GM12865 (cell line): ENCODE results near the gene VPS25.

ENCODE experiments used
- DNase-seq: peaks from one replicate; pipeline ENCODE4 v3.0.0; 2010; ENCODE audit warnings: low read depth
- H3K4me3 ChIP-seq: 2 replicates; pipeline ENCODE4 v1.5.1; 2011; ENCODE audit warnings: mild to moderate bottlenecking, low read depth, low read length, control low read depth
- TF ChIP-seq, protein P1 (sequence below): IDR thresholded peaks from 2 replicates; pipeline ENCODE4 v1.5.1; 2011; ENCODE audit warnings: low read length, control low read depth, low read depth, inconsistent platforms; ENCODE audit not compliant: insufficient read depth; ENCODE audit errors: missing control alignments

Gene VPS25

GRCh38 chr17:42772945-42773289, 332 bp upstream of the VPS25 start:
- DNase-seq: no peak
- H3K4me3 ChIP-seq: peak overlapping the region; percentile 90

DNA sequence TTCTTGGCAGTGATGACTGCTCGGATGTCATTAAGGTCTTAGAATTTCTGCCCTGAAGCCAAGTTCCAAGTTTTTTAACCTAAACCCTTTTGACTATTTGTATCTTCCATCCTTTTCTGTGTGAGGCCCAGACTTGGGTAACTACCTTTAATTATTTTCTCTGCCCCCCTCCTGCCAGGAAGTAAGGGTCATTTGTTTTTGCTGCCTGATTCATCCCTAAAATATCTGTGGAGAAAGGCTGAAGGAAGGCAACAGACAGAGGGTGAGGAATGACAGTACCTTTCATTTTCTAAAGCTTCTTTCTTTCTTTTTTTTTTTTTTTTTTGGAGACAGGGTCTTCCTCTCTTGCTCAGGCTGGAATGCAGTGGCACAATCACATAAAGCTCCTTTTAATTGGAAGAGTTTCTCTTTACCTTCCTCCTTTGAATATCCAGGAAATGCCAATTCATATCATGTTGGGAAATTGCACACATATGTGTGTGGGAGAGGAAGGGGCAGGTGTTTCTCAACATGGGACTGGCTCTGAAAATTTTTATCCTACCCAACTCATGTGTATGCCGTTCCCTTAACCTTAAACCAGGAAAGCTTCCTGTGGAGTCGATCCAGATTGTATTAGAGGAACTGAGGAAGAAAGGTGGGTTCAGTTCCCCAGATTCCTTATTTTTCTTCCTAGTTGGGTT, 957 bp downstream of the VPS25 start:
- no peak for DNase-seq
- peak overlapping the region; percentile 90 for H3K4me3 ChIP-seq
- TF ChIP-seq, protein P1, sequence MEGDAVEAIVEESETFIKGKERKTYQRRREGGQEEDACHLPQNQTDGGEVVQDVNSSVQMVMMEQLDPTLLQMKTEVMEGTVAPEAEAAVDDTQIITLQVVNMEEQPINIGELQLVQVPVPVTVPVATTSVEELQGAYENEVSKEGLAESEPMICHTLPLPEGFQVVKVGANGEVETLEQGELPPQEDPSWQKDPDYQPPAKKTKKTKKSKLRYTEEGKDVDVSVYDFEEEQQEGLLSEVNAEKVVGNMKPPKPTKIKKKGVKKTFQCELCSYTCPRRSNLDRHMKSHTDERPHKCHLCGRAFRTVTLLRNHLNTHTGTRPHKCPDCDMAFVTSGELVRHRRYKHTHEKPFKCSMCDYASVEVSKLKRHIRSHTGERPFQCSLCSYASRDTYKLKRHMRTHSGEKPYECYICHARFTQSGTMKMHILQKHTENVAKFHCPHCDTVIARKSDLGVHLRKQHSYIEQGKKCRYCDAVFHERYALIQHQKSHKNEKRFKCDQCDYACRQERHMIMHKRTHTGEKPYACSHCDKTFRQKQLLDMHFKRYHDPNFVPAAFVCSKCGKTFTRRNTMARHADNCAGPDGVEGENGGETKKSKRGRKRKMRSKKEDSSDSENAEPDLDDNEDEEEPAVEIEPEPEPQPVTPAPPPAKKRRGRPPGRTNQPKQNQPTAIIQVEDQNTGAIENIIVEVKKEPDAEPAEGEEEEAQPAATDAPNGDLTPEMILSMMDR: no peak

More at GRCh38 chr17:42772945-42773289, 332 bp upstream of the VPS25 start:
- TF ChIP-seq, protein P1: no peak

DNA sequence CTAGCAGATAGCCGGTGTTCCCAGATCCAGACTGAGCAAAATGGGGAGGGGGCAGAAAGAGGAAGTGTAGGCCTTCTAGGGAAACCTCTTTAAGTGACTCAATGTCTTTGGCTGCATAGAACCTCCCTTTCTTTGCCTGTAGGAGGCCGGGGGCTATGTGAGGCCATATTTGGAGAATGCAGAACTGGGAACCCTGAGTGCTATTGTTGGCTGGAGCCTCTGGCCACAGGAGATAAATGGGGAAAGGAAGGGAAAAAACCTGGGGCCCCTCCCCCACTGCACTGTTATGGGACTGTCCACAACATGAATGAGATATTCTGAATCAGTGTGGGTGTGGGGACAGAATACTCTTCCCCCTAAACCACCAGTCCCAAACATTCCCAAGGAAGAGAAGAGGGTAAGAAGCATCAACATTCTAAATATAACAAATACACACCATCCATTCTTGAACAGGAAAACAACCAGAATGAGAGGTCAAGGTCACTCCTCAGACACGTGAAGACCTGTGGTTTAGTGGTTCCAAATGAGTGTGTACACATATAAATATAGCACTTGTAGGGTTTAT, 2.4 kb downstream of the VPS25 start:
- DNase-seq: peak; percentile 44
- TF ChIP-seq, protein P1: no peak
- no peak overlapping the region for H3K4me3 ChIP-seq

DNA sequence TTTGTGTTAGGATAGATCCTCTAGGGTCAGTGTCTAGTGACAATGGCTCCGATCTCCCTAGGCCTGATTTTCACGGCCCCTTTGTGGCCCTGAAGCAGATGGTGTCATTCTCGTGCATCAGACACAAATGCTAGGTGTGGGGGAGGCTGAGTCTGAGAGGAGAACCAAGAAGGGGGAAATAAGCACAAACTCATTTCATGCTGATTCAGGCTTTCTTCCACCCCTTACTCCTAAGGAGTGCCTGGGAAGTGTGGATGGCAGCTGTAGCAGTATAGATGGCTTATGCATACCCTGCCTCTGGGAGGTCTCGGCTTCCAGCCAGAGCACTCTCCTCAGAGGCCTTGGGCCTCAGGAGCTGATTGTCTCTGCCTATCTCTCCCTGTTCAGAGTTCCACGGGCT, 5.3 kb downstream of the VPS25 start:
- no peak for DNase-seq
- TF ChIP-seq, protein P1: no peak
- no peak overlapping the region for H3K4me3 ChIP-seq

DNA sequence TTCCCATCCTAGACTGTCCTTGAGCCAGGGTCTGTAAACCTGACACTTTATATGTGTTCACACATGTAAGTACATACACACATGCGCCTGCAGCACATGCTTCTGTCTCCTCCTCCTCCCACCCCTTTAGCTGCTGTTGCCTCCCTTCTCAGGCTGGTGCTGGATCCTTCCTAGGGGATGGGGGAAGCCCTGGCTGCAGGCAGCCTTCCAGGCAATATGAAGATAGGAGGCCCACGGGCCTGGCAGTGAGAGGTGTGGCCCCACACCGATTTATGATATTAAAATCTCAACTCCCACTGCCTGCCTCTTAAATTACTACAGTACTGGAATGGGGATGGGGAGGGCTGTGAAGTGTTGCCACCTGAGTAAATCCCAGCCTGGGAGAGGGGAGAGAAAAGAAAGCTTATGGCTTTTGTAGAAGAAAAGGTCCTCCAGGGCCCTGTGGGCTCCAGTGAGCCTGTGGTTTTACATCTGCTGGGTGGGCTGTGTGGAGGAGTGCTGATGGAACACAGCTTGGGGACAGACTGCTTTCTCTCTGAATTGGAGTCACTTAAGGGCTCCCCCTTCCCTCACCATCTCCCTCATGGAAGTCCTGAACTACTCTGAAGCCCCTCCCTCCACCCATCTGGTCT, 6.2 kb downstream of the VPS25 start:
- no peak overlapping the region for H3K4me3 ChIP-seq

DNA sequence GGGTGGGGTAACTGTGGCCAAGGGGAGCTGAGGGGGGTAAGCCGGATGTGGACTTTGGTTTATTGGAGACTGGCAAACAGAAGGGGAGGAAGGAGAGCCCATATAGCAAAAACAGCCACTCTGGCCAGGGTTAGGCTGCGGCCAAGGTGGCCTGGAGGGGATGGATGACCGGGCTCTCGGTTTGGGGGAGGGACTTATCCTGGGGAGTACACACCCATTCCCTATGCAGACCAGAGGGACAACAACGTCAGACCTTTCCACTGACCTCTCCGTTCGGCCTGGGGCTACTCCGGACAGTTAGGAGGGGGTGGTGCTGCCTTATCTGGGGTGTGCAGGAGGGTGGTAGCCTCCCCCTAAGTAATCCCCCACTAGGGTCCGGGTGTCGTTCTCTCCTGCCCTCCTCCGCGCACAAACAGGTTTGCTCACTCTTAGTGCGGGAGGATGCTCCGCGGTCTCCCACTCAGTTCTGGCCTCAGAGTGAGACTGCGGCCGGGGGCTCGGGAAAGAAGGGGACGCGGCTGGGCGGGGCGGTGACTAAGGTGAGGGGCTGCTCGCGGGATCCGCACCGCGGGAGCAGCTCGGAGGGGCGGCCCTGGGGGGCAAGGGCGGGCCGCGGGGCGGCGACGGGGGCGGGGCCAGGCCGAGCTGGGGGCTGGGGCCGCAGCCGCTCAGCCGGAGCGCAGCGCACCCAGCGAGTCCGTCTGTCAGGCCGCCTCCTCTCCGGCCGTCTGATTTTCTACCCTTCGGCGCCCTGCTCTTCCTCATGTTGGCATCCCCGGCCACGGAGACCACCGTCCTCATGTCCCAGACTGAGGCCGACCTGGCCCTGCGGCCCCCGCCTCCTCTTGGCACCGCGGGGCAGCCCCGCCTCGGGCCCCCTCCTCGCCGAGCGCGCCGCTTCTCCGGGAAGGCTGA, 6.9 kb downstream of the VPS25 start, which contains the start of gene WNK4:
Gene WNK4, plus strand, starts transcription at position 675 of the 915 bp plus-strand sequence. Its CDS starts 89 bp downstream, at position 764.
- no peak for DNase-seq
- no peak within 1 kb of the TSS for H3K4me3 ChIP-seq
- TF ChIP-seq, protein P1: no peak

More for the DNA sequence above, 6.2 kb downstream of the VPS25 start:
- TF ChIP-seq, protein P1: no peak
- no peak for DNase-seq
